GM12891 (cell line): ENCODE results near the gene LRRC17.

Source experiments
- DNase-seq: peaks from one replicate; pipeline ENCODE4 v3.0.0; 2011; ENCODE audit warnings: low spot score; ENCODE audit not compliant: insufficient read length
- FAIRE-seq: peaks from 2 replicates; lab custom pipeline; 2011; peaks lifted over from hg19 to GRCh38; lab: Jason Lieb, UNC
- PAX5 ChIP-seq: IDR thresholded peaks from 2 replicates; pipeline ENCODE4 v1.6.1; 2011; ENCODE audit warnings: low read length, moderate library complexity, mild to moderate bottlenecking; ENCODE audit not compliant: insufficient read depth, severe bottlenecking
- POLR2A ChIP-seq: IDR thresholded peaks from 2 replicates; pipeline ENCODE4 v1.6.1; 2011; ENCODE audit warnings: low read depth, low read length, control low read depth
- POLR2AphosphoS5 ChIP-seq: IDR thresholded peaks from 2 replicates; pipeline ENCODE4 v1.6.1; 2011; ENCODE audit warnings: low read depth, low read length, control low read depth
- POU2F2 ChIP-seq: IDR thresholded peaks from 2 replicates; pipeline ENCODE4 v1.6.1; 2011; ENCODE audit warnings: low read depth, mild to moderate bottlenecking, control low read depth, low read length, moderate library complexity
- SPI1 ChIP-seq: IDR thresholded peaks from 2 replicates; pipeline ENCODE4 v1.6.1; 2011; ENCODE audit warnings: low read depth, low read length, control low read depth
- TAF1 ChIP-seq: IDR thresholded peaks from 2 replicates; pipeline ENCODE4 v1.6.1; 2011; ENCODE audit warnings: low read depth, low read length, control low read depth

Gene LRRC17

GRCh38 chr7:102983602-102984001 is 70.8 kb downstream of the LRRC17 start:
- no peak for TF ChIP-seq POLR2AphosphoS5
- TF ChIP-seq PAX5: no peak
- no peak for TF ChIP-seq SPI1
- TF ChIP-seq POU2F2: no peak
- no peak for TF ChIP-seq TAF1
- TF ChIP-seq POLR2A: no peak
- DNase-seq: no peak
- no peak for FAIRE-seq

- DNase-seq (no peak), FAIRE-seq (no peak)
- TF ChIP-seq PAX5 (no peak), SPI1 (no peak), POU2F2 (no peak), TAF1 (no peak), POLR2AphosphoS5 (no peak), POLR2A (no peak)
These were observed 72.5 kb downstream of the LRRC17 start for GRCh38 chr7:102985176-102985783.

- DNase-seq: no peak
- TF ChIP-seq POLR2AphosphoS5 (no peak), TAF1 (no peak), SPI1 (no peak), PAX5 (no peak), POU2F2 (no peak), POLR2A (no peak)
- no peak for FAIRE-seq
These were observed 75.3 kb downstream of the LRRC17 start for GRCh38 chr7:102988088-102988487.

GRCh38 chr7:102988631-102989560 is 76.1 kb downstream of the LRRC17 start:
- FAIRE-seq (no peak), DNase-seq (no peak)
- TF ChIP-seq PAX5: no peak

GRCh38 chr7:102990642-102991041 is 77.8 kb downstream of the LRRC17 start:
- no peak for FAIRE-seq
- no peak for DNase-seq
- no peak for TF ChIP-seq POLR2A
- no peak for TF ChIP-seq SPI1
- no peak for TF ChIP-seq POLR2AphosphoS5
- TF ChIP-seq POU2F2: no peak
- TF ChIP-seq TAF1: no peak
- TF ChIP-seq PAX5: no peak

- TF ChIP-seq PAX5: no peak
- TF ChIP-seq POU2F2: no peak
- TF ChIP-seq POLR2AphosphoS5: no peak
- no peak for TF ChIP-seq POLR2A
- TF ChIP-seq SPI1: no peak
- no peak for TF ChIP-seq TAF1
- FAIRE-seq (no peak), DNase-seq (no peak)
These were observed 78.3 kb downstream of the LRRC17 start for GRCh38 chr7:102991077-102991539.

- no peak for DNase-seq
- no peak for FAIRE-seq
- TF ChIP-seq PAX5 (no peak), POLR2A (no peak), SPI1 (no peak), TAF1 (no peak), POU2F2 (no peak), POLR2AphosphoS5 (no peak)
These were observed 78.9 kb downstream of the LRRC17 start for GRCh38 chr7:102991540-102992214.

- FAIRE-seq (no peak), DNase-seq (no peak)
- TF ChIP-seq POLR2AphosphoS5 (no peak), TAF1 (no peak), SPI1 (no peak), PAX5 (no peak), POU2F2 (no peak), POLR2A (no peak)
These were observed 79.7 kb downstream of the LRRC17 start for GRCh38 chr7:102992509-102992937.
